HG03039 (cell line): Measurements from ENCODE around the gene FAM153A.
"Not testable (repeated sequence)": the region's sequence is repeated elsewhere in the genome, so short reads cannot be mapped to it uniquely, and the experiment has no call there.

Experiments
- ATAC-seq: cut with Tn5 transposase; IDR thresholded peaks from one replicate; pipeline ENCODE4 v1.9.1; 2021; ENCODE audit warnings: mild to moderate bottlenecking, moderate library complexity; ENCODE audit not compliant: unreplicated experiment

Gene FAM153A

DNA sequence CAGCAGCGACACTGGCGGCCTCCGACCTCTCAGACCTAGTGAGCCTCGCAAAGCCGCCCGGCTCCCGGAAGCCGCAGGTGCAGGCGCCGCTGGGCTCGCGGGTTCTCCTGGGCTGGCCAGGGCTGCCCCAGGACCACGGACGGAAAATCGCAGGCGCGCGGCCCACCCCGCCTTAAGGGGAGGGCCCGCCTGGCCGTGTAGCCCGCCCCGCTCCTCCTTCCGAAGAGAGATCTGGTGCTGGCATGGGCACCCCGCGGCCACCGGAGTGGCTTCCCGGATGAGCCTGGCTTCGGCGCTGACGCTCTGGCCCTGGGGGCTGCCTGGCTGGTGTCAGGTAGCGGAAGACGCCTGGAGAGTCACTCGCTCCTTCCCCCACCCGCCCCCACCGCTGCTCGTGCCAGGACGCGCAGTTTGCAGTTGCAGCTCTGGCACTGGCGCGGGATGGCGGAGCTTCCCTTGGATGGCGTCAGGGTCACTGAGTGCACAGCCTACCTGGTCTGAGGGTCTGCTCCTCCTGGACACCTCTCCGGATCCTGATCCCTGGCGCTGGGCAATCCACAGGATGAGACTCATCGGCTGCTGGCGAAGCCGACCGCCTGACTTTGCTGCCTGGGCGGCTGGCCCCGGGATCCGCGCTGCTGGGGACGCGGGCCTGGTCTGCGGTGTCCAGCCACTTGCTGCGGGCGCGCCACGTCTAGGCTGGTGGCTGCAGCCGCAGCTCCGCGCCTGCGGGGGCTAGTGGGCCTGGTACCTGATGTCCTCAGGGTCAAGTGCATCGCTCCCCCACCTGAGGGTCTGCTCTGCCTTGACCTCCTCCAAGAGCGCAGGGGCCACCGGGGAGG lies at the start of gene FAM153A:
Gene FAM153A, minus strand, starts transcription at position 108 of the 842 bp plus-strand sequence.
- not testable (repeated sequence) for ATAC-seq

DNA sequence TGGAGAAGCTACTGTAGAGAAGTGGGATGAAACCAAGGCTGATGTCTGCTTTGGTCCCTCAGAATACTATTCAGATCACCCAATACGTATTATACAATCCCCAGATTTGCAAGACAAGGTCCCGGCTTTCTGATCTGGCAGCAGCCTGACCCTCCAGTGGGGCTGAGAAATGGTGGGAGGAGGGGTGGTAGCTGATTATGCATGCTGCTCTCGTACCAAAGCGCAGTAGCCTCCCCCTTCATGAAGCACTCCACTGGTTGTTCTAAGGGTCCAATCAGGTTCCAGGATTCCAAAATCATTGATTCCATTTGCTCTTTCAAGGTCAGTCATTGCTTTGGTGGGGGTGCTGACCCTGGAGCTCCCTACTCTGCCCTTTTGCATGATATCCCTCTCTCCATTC lies 49.6 kb upstream of the FAM153A start:
- ATAC-seq, result not testable (repeated sequence)

DNA sequence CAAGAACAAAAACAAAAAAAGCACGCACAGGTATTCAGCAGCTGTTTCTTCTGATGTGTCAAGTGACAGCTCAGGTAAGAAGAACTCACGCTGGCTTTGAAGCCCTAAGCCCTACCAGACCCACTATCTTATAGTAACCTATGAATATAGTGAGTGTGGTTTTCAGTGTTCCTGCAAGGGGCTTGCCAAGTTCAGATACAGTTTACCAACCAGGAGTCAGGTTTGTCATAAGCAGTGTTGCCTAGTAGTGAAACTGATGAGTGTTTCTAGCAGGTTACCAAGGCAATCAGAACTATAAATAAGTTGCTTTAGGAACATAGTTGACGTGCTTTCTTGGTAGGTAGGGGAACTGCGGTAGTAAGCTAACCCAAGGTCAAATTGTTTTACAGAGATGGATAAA lies 43.4 kb upstream of the FAM153A start:
- not testable (repeated sequence) for ATAC-seq

DNA sequence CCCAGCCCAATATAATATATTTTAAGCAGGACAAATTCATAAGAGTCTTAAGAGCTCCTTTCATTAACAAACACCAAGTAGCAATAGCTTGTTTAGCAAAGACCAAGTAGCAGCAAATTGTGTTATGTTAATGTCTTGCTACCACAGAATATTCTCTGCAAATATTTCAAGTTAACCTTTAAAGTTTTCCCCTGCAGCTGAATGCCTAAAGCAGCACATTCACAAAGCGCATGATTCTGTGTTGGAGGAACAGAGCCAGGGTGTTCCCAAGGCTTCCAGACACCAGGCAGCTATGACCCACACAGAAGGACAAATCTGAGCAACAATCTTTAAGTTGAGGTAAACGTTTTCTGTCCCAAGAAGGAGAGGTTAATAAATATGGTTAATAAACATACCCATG lies 42.1 kb upstream of the FAM153A start:
- ATAC-seq, result not testable (repeated sequence)

DNA sequence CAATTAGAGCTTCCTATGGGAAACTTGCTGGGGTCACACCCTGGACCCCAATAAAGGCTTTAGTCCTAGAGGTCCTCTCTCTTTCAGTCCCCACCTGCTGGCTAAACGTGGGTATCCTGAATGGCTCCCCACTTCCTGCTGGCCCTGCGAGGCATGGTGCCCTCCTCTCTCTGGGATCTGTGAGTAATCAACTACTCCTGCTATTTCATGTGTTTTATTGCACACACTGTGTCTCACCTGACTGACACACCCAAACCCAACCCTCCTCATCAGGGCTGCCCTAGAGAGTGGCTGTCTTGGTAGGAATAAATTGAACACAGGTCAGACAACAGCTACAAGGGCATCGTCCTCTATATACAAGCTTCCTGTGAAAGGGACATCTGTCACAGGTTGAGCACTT lies 39.8 kb upstream of the FAM153A start:
- ATAC-seq, result not testable (repeated sequence)

DNA sequence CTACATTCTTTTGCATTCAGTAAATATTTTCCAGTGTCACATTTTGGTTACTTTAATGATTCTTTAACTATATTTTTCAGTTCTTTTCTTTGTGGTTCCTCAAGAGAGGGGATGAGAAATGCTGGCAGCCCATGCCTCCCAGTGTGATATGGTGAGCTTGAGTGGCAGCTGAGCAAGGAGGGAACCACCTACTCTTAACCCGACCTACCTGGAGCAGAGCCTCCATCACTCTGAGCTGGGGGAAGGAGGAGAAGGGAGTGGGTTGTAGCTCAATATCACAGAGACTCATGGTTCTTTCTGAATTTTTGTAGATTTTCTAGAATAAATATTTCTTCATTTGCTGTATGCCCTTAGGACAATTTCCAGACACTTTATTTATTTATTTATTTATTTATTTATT lies 37.0 kb upstream of the FAM153A start:
- not testable (repeated sequence) for ATAC-seq

DNA sequence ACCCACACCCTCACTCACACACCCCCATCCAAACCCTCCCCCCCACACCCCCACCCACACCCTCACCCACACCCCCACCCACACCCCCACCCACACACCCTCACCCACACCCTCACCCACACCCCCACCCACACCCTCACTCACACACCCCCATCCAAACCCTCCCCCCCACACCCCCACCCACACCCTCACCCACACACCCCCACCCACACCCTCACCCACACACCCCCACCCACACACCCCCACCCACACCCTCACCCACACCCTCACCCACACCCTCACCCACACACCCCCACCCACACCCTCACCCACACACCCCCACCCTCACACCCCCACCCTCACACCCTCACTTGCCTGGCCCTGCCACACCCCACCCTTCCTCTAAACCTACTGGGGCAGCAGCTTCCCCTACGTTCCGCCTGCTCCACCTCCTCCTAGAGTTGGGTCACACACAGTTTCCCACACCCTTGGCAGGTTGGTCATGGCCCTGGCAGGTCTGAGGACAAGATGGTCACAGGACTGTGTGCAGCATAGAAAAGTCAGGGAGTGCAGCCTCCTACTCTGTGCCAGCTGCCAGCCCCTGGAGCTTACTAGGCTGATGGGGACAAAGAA lies 30.2 kb upstream of the FAM153A start:
- ATAC-seq, result not testable (repeated sequence)

DNA sequence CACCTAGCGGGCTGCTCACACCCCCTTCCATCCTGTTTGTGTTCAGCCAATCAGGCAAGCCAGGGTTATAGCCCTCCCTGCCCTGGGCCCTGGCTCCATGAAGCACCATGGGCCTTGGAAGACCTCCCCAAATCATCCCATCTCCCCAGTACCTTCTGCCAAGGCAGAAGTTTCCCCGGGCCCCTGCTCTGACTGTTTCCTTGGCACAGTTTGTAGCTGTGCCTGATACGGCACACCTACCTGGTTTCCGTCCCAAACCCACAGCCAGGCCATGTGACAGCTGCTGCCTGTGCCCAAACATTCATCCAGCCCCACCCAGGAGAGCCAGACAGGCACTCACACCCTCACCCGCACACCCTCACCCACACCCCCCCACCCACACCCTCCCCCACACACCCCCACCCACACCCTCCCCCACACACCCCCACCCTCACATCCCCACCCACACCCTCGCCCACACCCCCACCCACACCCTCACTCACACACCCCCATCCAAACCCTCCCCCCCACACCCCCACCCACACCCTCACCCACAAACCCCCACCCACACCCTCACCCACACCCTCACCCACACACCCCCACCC lies 29.6 kb upstream of the FAM153A start:
- not testable (repeated sequence) for ATAC-seq

DNA sequence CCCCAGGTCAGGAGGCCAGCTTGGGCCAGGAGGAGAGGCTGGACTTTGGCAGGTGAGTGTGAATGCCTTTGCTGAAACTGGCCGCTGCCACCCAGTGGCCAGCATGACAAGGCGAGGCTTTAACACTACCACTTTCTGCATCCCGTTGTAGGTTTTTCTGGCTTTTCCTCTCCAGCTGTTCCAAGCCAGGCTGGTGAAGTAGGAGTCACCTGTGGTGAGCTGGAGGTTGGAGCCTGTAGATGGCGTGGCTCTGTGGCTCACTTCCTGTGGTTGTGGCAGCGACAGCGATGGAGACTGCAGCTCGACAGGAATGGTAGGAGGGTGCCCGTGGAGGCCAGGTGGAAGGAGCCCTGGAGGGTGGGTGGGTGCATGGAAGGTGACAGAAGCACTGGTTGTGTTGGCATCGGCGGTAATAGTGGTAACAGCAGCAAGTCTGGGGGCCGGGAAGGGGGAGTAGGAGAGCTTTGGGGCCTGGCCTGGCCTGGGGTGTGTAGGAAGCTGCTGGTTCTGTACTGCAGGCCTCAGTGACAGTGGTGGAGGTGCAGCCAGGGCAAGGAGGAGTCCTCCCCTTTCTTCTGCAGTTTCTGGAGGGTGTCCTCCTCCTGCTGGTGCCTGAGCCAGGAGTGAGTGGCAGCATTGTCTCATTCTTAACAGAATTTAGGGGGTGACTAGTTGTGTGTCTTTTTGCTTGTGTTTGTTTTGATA lies 26.7 kb upstream of the FAM153A start:
- ATAC-seq, result not testable (repeated sequence)

DNA sequence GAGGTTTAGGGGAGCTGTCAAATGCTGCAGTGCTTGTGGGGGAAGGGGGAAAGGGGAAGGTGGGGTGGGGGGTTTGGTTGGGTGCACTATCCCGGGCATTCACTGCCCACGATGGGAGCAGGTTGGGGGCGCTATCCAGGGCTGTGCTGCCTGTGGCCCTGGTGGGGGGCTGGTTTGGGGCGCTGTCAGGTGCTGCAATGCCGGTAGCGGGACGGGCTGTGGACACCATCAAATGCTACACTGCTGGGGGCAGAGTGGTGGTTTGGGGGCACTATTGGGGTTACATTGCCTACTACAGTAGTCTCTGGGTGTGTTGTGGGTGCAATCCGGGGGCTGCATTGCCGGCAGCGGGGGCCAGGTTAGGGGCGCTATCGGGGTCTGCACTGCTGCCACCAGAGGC lies 25.7 kb upstream of the FAM153A start:
- ATAC-seq, result not testable (repeated sequence)

DNA sequence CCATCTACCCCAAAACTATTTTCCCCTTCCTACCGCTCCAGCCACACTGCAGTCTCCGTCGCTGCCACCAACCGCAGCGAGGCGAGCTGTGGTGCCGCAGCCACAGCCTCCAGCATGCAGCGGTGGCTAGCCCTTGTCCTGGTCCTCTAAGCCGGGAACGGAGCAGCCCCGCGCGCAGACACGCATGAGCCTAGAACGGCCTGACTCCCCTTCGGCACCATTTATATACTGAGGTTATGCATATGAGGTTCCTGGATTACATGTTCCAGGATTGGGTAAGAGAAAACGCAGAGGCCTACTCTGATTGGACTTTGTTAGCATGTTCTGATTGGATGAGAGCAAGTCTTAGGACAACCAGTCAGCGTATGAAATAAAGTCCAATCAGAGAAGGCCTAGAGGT lies 24.6 kb upstream of the FAM153A start:
- not testable (repeated sequence) for ATAC-seq

DNA sequence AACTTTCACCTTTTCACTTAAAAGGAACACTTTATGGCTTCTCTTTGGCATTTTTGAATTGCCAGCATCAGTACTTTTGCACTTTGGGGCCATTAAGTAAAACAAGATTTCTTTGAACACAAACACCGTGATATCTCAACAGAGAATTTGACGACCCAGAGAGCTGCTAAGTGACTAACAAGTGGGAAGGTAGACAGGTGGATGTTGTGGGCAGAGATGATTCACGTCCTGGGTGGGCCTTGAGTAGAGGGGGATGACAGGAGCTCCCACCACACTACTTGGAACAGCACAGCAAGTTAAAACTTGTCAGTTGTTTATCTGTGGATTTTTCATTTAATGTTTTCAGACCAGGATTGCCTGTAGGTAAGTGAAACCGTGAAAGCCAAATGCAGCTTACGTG lies 18.7 kb upstream of the FAM153A start:
- ATAC-seq, result not testable (repeated sequence)

DNA sequence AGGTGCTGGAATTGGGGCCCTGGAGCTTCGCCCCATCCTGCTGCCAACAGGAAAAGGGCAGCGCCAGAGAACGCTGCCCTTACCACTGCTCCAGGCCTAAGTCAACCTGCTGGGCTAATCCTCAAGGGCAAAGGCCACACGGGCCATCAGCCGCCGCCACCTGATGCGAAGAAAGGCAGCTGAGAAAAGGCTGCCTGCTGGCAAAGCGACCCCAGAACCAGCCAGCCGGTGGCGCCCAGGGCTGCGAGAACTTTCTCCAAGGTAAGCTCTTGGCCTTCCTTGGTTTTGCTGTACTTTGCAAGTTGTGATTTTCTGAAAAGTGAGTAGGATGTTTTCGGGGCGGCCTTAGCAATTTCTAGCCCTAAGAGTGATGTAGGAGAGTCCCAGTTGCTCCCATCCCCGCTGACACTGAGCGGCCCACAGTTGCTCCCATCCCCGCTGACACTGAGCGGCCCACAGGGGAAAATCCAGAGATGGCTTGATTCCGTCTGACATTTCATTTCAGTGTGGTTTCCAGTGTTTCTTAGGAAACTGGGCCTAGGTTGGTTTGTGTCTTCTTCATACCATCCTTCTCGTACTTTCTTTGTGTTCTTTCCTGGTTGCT lies 15.6 kb upstream of the FAM153A start:
- ATAC-seq, result not testable (repeated sequence)

DNA sequence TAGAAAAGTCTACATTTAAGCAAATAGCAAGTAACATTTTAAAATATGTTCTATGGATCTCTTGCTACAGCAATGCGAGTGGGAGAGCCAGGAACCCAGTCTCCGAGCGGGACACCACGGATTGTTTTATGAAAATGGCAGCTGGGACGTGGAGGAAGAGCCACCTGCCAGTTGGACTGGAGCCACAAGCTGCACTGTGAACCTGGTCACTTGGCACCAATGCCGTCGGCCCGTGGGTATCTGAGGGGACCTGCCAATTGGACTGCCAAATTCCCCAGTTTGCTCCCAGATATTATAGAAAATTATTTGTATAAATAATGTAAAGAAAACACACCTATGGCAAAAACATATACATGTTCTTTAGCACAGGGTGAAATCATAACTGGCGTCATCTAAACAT lies 10.6 kb upstream of the FAM153A start:
- not testable (repeated sequence) for ATAC-seq

DNA sequence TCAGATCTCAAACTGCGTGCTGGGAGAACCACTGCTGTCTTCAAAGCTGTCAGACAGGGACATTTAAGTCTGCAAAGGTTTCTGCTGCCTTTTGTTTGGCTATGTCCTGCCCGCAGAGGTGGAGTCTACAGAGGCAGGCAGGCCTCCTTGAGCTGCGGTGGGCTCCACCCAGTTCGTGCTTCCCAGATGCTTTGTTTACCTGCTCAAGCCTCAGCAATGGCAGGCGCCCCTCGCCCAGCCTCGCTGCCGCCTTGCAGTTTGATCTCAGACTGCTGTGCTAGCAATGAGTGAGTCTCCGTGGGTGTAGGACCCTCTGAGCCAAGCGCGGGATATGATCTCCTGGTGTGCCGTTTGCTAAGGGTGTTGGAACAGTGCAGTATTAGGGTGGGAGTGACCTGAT lies 8.9 kb upstream of the FAM153A start:
- not testable (repeated sequence) for ATAC-seq

DNA sequence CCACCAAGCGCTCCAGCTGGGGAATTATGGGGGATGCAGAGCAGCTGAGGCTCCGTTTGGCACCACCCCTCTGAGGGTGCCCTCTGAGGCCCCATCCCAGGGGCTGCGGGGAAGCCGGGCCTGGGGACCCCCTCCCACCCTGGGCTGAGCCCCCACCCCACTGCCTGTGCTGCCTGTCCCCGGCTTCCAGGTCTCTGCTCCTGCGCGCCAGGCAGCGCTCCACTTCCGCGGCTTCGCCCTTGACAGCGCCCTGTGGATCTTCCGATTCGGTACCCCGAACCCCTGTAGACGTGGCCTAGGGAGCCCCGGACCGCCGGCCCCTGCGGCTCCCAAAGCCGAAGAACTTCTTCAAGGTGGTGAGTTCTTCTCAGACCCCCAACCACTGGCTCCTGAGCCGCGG lies 530 bp downstream of the FAM153A start:
- ATAC-seq, result not testable (repeated sequence)

DNA sequence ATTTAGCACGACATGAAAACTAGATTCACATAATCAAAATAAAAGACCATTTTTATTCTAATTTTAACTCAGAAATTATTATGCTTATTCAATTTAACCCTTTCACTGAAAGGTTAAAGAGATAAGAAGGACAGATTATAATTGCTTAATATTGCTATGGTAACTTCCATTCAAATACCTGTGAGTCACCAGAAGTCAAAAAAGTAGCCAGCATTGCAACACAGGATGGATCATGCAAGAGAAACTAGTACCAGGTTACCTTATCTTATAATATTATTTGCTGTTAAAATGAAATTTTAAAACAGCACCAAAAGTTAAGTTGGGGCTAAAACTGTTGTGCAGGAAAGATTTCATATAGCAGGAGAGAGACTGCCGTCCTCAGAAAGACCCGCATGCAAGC lies 11.5 kb downstream of the FAM153A start:
- ATAC-seq, result not testable (repeated sequence)

DNA sequence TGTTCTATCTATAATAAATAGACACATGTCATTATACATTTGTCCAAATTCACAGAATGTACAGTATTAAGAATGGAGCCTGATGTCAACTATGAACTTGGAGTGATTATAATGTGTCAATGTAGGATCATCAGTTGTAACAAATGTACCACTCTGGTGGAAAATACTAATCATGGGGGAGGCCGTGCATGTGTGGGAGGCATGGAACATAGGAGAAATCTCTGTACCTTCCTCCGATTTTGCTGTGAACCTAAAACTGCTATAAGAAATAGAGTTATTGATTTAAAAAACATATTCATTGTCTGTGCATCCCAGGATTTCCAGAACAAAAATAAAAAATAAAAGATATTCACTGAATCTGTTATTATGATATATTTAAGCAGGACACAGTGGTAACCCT lies 12.1 kb downstream of the FAM153A start:
- not testable (repeated sequence) for ATAC-seq

DNA sequence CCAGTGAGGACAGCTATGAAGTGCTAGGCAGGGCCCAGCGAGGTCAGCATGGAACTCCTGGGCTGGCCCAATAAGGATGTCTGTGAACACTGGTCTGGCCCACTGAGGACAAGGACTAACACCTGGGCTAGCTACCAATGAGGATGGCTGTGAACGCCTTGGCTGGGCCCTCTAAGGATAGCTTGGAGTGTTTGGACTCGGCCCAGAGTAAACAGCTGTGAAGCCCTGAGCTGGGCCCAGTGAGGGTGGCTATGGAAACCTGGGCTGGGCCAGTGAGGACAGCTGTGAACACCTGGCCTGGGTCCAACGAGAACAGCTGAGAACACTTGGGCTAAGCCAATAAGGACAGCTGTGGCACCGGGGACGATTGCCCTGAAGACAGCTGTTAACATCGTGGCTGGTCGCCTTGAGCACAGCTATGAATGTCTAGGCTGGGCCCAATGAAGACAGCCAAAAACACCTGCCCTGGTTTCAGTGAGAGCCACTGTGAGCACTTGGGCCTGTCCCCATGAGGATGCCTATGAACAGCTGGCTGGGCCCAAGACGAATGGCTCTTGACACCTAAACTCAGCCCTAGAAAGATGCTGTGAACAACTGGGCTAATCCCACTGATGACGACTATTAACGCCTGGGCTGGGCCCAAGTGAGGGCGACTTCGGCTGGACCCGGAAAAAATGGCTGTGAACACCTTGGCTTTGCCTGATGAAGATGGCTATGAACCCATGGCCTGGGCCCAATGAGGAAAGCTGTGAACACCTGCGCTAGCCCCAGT lies 18.8 kb downstream of the FAM153A start:
- ATAC-seq, result not testable (repeated sequence)

DNA sequence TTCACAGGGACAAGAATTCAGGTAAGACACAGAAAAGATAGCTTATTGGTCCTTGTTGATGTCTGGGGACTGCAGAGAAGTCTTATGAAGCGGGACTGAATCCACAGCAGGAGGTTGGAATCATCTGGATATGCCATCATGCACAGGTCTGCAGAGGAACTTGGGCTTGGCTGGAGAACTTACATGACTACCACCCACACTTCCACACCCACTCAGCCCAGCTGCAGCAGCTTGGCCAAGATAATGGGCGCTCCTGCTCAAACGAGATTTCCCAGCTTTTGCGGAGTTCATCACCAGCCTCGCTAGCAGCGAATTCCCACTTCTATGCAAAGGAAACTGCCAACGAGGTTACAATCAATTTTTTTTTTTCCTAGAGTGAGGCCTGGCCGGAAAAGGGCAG lies 21.7 kb downstream of the FAM153A start:
- not testable (repeated sequence) for ATAC-seq
